Left ventricle myocardium inferior (tissue), 1 donor: ENCODE measurements around the gene VWF. TPM values are rescaled to one million over a fixed set of nuclear protein-coding genes. Genes with fewer than 3 reads are reported as not detected.
A peak's percentile ranks its signal among the peaks of the same experiment; 100 is the strongest.
"Not testable (repeated sequence)": the region's sequence is repeated elsewhere in the genome, so short reads cannot be mapped to it uniquely, and the experiment has no call there.

Experiments used
- DNase-seq: peaks from one replicate; pipeline ENCODE4 v3.0.0-alpha.2; 2020
- H3K27ac ChIP-seq: fragments of 200-600 bp; replicated peaks from 2 replicates; pipeline ENCODE4 v1.8.0; 2021
- H3K27me3 ChIP-seq: fragments of 200-600 bp; 2 replicates; pipeline ENCODE4 v1.8.0; 2021; ENCODE audit warnings: low read depth
- H3K36me3 ChIP-seq: fragments of 200-600 bp; 2 replicates; pipeline ENCODE4 v1.8.0; 2021
- H3K4me1 ChIP-seq: fragments of 200-600 bp; 2 replicates; pipeline ENCODE4 v1.8.0; 2021
- H3K4me3 ChIP-seq: fragments of 200-600 bp; 2 replicates; pipeline ENCODE4 v1.8.0; 2021; ENCODE audit warnings: mild to moderate bottlenecking, moderate library complexity
- H3K9me3 ChIP-seq: fragments of 200-600 bp; replicated peaks from 2 replicates; pipeline ENCODE4 v1.8.0; 2021
- intact Hi-C: fragments of 100-400 bp; cut with micrococcal nuclease; formaldehyde crosslinking; loops from one replicate; pipeline ENCODE4 v1.11.0; 2022
- total RNA-seq: library from RNA; stranded (reverse); fragmentation: NEBNext Ultra II Directional; extraction: Animal tissue kit (Norgen Biotek cat#: 25700); gene quantifications from one replicate; pipeline ENCODE4 v1.2.1, GENCODE V29; 2021
- TF ChIP-seq, protein P1 (sequence below): fragments of 200-600 bp; IDR thresholded peaks from 2 replicates; pipeline ENCODE4 v1.8.0; 2021; ENCODE audit warnings: antibody characterized with exemption, mild to moderate bottlenecking, borderline replicate concordance
- donor health status: DM: no; HTN: yes; CAD: no; lungs with severe emphysema.

The VWF gene
- total RNA-seq, 1 donor from 2014 or later, result 250 TPM

DNA sequence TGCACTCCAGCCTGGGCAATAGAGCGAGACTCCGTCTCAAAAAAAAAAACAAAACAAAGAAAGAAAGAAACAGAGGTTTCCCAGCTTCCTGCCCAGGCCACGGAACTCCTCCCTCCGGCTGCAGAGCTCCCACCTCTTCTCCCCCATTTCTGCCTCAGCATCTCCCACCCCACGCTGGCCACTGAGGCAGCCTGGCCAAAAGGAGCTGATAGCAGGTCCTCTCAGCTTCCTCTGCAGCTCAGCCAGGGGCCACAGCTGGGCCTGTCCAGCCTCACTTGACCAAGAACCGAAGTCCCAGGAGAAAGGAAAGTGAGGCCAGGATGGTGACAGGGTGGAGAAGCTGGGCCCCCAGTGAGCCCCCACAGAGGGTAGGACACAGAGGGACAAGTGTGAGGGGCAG, 42.3 kb upstream of the VWF start:
- intact Hi-C loops, result no loop called here
- H3K4me1 ChIP-seq, result peaks cover 24% of the 10 kb centered on the region
- H3K27ac ChIP-seq, result peak overlapping the region; percentile 72
- no peak overlapping the region for H3K4me3 ChIP-seq
- DNase-seq, result no peak
- H3K9me3 ChIP-seq, result no peaks in the 10 kb centered on the region
- no peaks in the 10 kb centered on the region for H3K27me3 ChIP-seq
- H3K36me3 ChIP-seq, result no peaks in the 10 kb centered on the region
- TF ChIP-seq, protein P1, sequence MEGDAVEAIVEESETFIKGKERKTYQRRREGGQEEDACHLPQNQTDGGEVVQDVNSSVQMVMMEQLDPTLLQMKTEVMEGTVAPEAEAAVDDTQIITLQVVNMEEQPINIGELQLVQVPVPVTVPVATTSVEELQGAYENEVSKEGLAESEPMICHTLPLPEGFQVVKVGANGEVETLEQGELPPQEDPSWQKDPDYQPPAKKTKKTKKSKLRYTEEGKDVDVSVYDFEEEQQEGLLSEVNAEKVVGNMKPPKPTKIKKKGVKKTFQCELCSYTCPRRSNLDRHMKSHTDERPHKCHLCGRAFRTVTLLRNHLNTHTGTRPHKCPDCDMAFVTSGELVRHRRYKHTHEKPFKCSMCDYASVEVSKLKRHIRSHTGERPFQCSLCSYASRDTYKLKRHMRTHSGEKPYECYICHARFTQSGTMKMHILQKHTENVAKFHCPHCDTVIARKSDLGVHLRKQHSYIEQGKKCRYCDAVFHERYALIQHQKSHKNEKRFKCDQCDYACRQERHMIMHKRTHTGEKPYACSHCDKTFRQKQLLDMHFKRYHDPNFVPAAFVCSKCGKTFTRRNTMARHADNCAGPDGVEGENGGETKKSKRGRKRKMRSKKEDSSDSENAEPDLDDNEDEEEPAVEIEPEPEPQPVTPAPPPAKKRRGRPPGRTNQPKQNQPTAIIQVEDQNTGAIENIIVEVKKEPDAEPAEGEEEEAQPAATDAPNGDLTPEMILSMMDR, result no peak

DNA sequence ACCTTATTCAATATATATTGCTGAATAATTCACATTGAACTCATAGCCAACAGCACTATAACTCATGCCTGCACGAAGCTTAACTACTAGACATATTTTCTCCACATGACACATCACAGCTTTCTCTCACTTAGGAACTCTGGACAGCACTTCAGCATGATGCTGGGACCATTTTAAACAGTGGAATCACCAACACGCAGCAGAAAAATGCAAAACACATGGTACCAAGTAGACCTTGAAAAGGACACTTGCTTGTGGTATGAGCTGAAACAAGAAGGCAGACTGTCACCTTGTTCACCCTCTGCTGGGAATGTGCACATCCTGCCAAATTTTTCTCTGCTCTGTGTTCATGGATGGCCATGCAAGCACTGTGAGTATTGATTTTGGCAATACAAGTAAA, 40.9 kb upstream of the VWF start:
- no peak overlapping the region for H3K27ac ChIP-seq
- TF ChIP-seq, protein P1, result no peak
- intact Hi-C loops, result no loop called here

DNA sequence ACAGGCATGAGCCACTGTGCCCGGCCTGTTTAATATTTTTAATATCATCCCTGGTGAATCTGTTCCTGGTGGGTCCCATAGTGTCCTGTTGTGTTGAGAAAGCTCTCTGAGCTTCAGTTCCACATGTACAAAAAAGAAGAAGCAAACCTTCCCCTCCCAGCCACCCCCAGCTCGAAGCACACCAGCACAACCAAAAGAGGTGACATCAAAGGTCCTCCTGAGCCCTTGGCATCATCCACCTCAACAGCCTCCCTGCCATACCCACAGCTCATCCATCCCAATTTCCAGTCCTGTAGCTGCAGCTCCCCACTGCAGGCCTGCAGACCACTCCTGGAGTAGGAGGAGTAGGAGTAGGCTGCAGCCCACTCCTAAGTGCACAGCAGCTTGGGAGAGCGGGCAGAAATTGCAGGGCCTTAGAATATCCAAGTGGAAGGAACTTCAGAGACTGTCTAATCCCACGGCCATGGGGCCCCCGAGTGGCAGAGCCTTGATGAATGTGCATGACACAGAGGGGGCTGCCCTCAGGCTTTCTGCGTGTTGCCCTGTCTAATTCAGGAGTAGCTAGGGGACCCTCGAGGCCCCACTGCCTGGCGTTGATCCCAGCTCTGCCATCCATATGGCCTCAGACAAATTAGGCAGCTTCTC, 39.1 kb upstream of the VWF start:
- H3K36me3 ChIP-seq, result no peaks in the 10 kb centered on the region
- no peak for DNase-seq
- no peaks in the 10 kb centered on the region for H3K9me3 ChIP-seq
- H3K27ac ChIP-seq, result no peak overlapping the region
- H3K27me3 ChIP-seq, result peaks cover under 1% of the 10 kb centered on the region
- peaks cover 45% of the 10 kb centered on the region for H3K4me1 ChIP-seq
- intact Hi-C loops, result no loop called here
- TF ChIP-seq, protein P1, result no peak
- no peak overlapping the region for H3K4me3 ChIP-seq

More for the DNA sequence above, 40.9 kb upstream of the VWF start:
- DNase-seq, result no peak
- no peaks in the 10 kb centered on the region for H3K36me3 ChIP-seq
- H3K27me3 ChIP-seq, result no peaks in the 10 kb centered on the region
- H3K4me3 ChIP-seq, result no peak overlapping the region
- peaks cover 37% of the 10 kb centered on the region for H3K4me1 ChIP-seq
- H3K9me3 ChIP-seq, result no peaks in the 10 kb centered on the region

DNA sequence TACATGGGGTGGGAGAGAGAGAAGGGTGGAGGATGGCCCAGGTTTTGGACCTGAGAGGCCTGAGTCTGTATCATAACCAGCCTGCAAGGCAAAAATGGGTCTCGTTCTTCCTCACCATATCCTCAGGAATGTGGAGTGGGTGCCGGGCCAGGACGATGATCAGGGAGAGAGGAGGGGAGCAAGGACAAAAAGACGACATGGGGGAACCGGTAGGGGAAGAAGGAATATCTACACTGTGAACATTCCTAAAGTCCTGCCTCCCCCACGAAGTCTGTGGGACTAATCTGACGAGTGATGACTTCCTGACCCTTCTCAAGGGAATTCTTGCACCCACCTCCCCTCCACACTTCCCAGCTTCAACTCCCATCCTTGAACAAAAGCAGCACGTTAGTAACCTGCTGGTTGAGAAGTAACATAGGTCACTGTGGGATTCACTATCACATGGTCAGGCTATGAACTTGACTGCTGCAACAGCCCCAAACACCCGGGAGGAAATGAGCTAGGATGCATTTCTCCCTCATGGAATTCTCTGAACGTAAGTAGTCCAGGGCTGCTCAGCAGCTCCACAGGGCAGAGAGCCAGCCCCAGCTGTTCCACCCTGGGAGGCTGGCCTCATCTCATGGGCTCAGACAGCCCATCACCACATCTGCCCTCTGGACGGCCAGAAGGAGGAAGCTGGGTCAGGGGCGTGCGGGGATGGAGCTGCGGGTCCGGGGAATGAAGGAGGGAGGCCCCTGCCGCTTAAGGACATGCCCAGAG, 36.8 kb upstream of the VWF start:
- peak overlapping the region; percentile 75 for H3K27ac ChIP-seq
- H3K27me3 ChIP-seq, result peaks cover 5% of the 10 kb centered on the region
- peaks cover 38% of the 10 kb centered on the region for H3K4me1 ChIP-seq
- peak; percentile 55 for DNase-seq
- H3K36me3 ChIP-seq, result no peaks in the 10 kb centered on the region
- no peaks in the 10 kb centered on the region for H3K9me3 ChIP-seq
- TF ChIP-seq, protein P1, result no peak
- intact Hi-C loops, result no loop called here
- H3K4me3 ChIP-seq, result no peak overlapping the region

DNA sequence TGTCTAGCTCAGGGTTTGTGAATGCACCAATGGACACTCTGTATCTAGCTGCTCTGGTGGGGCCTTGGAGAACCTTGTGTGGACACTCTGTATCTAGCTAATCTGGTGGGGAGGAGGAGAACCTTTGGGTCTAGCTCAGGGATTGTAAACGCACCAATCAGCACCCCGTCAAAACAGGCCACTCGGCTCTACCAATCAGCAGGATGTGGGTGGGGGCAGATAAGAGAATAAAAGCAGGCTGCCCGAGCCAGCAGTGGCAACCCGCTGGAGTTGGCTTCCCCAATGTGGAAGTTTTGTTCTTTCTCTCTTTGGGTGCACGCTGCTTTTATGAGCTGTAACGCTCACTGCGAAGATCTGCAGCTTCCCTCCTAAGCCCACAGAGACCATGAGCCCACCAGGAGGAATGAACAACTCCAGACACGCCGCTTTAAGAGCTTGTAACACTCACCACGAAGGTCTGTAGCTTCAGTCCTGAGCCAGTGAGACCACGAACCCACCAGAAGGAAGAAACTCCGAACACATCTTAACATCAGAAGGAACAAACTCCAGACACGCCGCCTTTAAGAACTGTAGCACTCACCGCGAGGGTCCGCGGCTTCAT, 35.7 kb upstream of the VWF start:
- H3K36me3 ChIP-seq, DNase-seq, intact Hi-C loops, H3K9me3 ChIP-seq, H3K4me3 ChIP-seq, H3K27me3 ChIP-seq: not testable (repeated sequence)
- Histone ChIP-seq H3K4me1 (peaks cover 49% of the 10 kb centered on the region), H3K27ac (peak overlapping the region; percentile 75)

DNA sequence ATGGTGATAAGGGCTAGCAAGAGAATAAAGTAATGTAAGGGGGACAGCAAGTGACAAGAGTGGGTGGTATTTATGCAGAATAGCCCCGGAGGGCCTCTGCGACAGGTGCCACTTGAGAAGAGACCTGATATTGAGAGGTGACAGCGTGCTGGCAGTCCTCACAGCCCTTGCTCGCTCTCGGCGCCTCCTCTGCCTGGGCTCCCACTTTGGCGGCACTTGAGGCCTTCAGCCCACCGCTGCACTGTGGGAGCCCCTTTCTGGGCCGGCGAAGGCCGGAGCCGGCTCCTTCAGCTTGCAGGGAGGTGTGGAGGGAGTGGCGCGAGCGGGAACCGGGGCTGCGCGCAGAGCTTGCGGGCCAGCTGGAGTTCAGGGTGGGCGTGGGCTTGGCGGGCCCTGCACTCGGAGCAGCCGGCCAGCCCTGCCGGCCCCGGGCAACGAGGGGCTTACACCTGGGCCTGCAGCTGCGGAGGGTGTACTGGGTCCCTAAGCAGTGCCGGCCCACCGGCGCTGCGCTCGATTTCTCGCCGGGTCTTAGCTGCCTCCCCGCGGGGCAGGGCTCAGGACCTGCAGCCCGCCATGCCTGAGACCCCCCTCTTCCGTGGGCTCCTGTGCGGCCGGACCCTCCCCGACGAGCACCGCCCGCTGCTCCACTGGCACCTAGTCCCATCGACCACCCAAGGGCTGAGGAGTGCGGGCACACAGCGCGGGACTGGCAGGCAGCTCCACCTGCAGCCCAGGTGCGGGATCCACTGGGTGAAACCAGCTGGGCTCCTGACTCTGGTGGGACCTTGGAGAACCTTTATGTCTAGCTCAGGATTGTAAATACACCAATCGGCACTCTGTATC, 34.9 kb upstream of the VWF start:
- H3K27ac ChIP-seq, result peak overlapping the region; percentile 48
- peaks cover 49% of the 10 kb centered on the region for H3K4me1 ChIP-seq
- H3K27me3 ChIP-seq, H3K36me3 ChIP-seq, H3K9me3 ChIP-seq, DNase-seq, H3K4me3 ChIP-seq, intact Hi-C loops: not testable (repeated sequence)
